Lower leg skin (tissue), 4 donors: ENCODE results near the gene LSG1. TPM values are rescaled to one million over a fixed set of nuclear protein-coding genes. Genes with fewer than 3 reads are reported as not detected.
"Not testable (repeated sequence)": the region's sequence is repeated elsewhere in the genome, so short reads cannot be mapped to it uniquely, and the experiment has no call there.

Experiments
- DNase-seq, 2 donors: peaks; one replicate each; pipeline ENCODE4 v3.0.0-alpha.2; 2019; ENCODE audit warnings: low spot score in 2 of 2
- H3K4me3 ChIP-seq: fragments of 200-600 bp; sonication (generic); 2 replicates; pipeline ENCODE4 v1.5.1; 2017; ENCODE audit warnings: mild to moderate bottlenecking, low read depth; ENCODE audit not compliant: poor library complexity, severe bottlenecking
- POLR2A ChIP-seq, 2 donors: fragments of 450-650 bp; IDR thresholded peaks; one replicate each; pipeline ENCODE4 v1.6.1; 2016 to 2017; ENCODE audit warnings: antibody characterized with exemption in 2 of 2, mild to moderate bottlenecking in 1 of 2, moderate library complexity in 1 of 2
- WGBS, 2 donors: methylation state at CpG; one replicate each; pipeline ENCODE4 v1.1.5; 2018; 5-methylcytosine and 5-hydroxymethylcytosine counted together
- intact Hi-C: fragments of 100-400 bp; cut with DNase I; formaldehyde crosslinking; loops from one replicate; pipeline ENCODE4 v1.15.0; 2023; ENCODE audit warnings: low total_unique reads
- total RNA-seq, 4 donors: library from RNA; depleted of rRNA; stranded (reverse); fragments of >200 nt; gene quantifications; one replicate each; pipeline ENCODE4 v1.1.0, GENCODE V29; 2016
- TF ChIP-seq, protein P1 (sequence below), 3 donors: fragments of 450-650 bp; IDR thresholded peaks; one replicate each; pipeline ENCODE4 v1.5.1; 2016; ENCODE audit warnings: antibody characterized with exemption in 3 of 3, mild to moderate bottlenecking in 3 of 3, moderate library complexity in 2 of 3

Gene LSG1
- total RNA-seq, 4 donors from 2014 or later, result 31.7 to 45.9 (median 38.9) TPM

GRCh38 chr3:194610689-194611088 is 61.3 kb downstream of the LSG1 start:
- no peak for DNase-seq
- TF ChIP-seq, protein P1, sequence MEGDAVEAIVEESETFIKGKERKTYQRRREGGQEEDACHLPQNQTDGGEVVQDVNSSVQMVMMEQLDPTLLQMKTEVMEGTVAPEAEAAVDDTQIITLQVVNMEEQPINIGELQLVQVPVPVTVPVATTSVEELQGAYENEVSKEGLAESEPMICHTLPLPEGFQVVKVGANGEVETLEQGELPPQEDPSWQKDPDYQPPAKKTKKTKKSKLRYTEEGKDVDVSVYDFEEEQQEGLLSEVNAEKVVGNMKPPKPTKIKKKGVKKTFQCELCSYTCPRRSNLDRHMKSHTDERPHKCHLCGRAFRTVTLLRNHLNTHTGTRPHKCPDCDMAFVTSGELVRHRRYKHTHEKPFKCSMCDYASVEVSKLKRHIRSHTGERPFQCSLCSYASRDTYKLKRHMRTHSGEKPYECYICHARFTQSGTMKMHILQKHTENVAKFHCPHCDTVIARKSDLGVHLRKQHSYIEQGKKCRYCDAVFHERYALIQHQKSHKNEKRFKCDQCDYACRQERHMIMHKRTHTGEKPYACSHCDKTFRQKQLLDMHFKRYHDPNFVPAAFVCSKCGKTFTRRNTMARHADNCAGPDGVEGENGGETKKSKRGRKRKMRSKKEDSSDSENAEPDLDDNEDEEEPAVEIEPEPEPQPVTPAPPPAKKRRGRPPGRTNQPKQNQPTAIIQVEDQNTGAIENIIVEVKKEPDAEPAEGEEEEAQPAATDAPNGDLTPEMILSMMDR (IDR thresholded peaks at IDR 0.05), result no peak
- no peak for TF ChIP-seq POLR2A (IDR thresholded peaks at IDR 0.05)
- no peak overlapping the region for H3K4me3 ChIP-seq
- 90 to 91% methylated on average over 3 of the region's 3 CpGs for WGBS, 2 donors
- intact Hi-C loops, result no loop called here

DNA sequence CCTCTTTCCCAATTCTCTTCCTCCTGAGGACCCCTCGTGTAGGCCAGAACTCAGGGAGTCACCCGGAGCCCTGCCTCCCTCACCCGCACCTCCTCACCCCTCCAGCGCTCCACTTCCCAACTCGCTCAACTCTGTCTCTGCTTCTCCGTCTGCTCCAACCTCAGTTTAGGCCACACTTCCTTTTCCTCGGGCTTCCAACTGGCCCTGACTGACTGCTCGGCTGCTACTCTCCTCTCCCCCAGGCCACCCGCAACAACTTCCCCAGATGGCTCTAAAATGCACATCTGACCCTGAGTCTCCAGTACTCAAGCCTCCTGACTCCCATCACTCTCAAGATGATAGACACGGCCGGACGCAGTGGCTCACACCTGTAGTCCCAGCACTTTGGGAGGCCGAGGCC is 62.4 kb downstream of the LSG1 start:
- intact Hi-C loops, result no loop called here
- H3K4me3 ChIP-seq, result no peak overlapping the region
- DNase-seq, result no peak
- TF ChIP-seq, protein P1 (IDR thresholded peaks at IDR 0.05), result no peak
- no peak for TF ChIP-seq POLR2A (IDR thresholded peaks at IDR 0.05)
- WGBS, 2 donors, result 90 to 96% methylated on average over 13 of the region's 13 CpGs

GRCh38 chr3:194608981-194609380 is 63.0 kb downstream of the LSG1 start:
- 85 to 91% methylated on average over 9 of the region's 9 CpGs for WGBS, 2 donors
- DNase-seq, result no peak
- TF ChIP-seq, protein P1 (IDR thresholded peaks at IDR 0.05), result no peak
- TF ChIP-seq POLR2A (IDR thresholded peaks at IDR 0.05), result no peak
- intact Hi-C loops, result no loop called here
- H3K4me3 ChIP-seq, result no peak overlapping the region

DNA sequence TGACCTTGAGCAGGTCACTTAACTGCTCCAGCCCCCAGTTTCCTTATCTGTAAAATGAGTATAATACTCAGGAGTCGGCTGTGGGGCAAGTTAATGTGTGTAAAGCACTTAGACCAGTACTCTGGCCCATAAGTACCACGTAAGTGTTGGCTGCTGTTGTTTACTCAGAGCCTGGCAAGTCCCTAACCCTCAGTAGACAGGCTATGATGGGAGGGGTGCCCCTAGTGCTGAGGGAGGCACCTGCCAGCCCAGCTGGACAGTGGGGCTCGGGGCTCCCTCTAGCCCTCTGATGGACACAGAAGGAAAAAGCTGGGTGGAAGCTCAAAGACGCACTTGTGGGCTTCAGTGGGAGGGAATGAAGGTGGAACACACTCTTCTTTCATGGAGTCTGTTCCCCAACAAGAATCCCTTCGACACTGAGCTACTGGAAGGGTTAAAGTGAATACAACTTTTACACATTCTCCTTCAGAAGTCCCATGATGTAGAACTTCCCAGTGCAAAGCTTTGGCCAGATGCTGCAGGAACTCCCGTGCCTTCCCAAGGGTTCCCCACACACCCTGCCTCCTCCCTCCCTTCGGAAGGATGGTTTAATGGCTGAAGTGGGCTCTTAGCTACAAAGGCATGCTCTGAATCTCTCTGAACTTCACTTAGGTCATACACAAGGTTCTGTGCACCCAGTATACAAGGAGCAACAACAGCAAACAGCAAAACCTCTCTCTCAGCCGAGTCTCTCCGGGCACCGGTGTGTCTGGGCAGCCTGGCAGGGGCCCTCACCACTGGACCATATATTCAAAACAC is 64.2 kb downstream of the LSG1 start:
- H3K4me3 ChIP-seq, result no peak overlapping the region
- TF ChIP-seq POLR2A (IDR thresholded peaks at IDR 0.05), result no peak
- TF ChIP-seq, protein P1 (IDR thresholded peaks at IDR 0.05), result no peak
- intact Hi-C loops, result no loop called here
- DNase-seq, result no peak
- 82 to 85% methylated on average over 10 of the region's 10 CpGs for WGBS, 2 donors

DNA sequence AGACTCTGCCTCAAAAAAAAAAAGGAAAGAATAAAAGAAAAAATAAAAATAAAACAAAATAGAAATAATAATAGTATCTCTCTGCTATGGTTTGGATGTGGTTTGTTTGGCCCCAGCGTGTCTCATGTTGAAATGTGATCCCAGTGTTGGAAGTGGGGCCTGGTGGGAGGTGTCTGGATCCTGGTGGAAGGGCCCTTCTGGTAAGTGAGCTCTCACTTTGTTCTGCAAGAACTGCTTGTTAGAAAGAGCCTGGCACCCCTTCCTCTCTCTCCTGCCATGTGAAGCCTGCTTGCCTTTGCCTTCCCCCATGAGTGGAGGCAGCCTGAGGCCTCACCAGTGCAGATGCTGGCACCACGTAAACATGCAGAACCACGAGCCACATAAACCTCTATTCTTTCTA is 65.0 kb downstream of the LSG1 start:
- H3K4me3 ChIP-seq, result no peak overlapping the region
- DNase-seq, result no peak
- WGBS, 2 donors, result 85 to 94% methylated on average over 3 of the region's 3 CpGs
- intact Hi-C loops, result no loop called here
- TF ChIP-seq POLR2A (IDR thresholded peaks at IDR 0.05), result no peak
- TF ChIP-seq, protein P1 (IDR thresholded peaks at IDR 0.05), result no peak

DNA sequence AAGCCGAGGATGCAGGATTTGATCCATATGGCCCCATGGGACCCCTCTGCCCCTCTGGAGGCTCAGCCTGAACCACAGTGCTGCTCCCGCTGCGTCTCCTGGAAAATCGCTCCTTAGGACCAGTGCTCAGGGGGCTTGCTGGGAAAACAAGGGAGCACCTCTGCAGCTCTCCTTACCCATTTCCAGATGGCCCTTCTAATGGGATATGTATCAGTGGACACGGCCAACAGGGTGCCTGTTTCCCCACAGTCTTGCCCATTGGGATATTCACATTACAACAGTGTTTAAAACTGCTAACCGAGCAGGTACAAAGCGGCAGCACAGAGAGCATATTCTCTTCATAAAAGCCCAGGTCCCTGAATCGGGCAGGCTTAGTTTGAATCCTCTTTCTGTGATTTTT is 65.8 kb downstream of the LSG1 start:
- no peak for TF ChIP-seq POLR2A (IDR thresholded peaks at IDR 0.05)
- TF ChIP-seq, protein P1 (IDR thresholded peaks at IDR 0.05), result no peak
- intact Hi-C loops, result no loop called here
- 80 to 96% methylated on average over 7 to 8 of the region's 8 CpGs for WGBS, 2 donors
- no peak overlapping the region for H3K4me3 ChIP-seq
- no peak for DNase-seq

DNA sequence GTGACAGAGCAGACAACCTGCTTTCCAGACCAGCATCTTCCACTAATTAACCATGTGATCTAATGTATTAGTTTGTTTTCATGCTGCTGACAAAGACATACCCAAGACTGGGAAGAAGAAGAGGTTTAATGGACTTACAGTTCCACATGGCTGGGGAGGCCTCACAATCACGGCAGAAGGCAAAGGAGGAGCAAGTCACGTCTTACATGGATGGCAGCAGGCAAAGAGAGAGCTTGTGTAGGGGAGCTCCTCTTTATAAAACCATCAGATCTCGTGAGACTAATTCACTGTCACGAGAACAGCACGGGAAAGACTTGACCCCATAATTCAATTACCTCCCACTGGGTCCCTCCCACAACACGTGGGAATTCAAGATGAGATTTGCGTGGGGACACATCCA is 66.7 kb downstream of the LSG1 start:
- H3K4me3 ChIP-seq, intact Hi-C loops: not testable (repeated sequence)
- 92% methylated on average over 7 of the region's 7 CpGs for WGBS, 2 donors

More for the DNA sequence above, 66.7 kb downstream of the LSG1 start:
- not testable (repeated sequence) for DNase-seq
